NCI-H1694 treated with DMSO at 0.1 percent for 48 hours (cell line): ENCODE results near the gene RPGR.

Experiments used
- DNase-seq: peaks from one replicate; lab custom pipeline; 2025; lab: John Stamatoyannopoulos, UW

Gene RPGR

DNA sequence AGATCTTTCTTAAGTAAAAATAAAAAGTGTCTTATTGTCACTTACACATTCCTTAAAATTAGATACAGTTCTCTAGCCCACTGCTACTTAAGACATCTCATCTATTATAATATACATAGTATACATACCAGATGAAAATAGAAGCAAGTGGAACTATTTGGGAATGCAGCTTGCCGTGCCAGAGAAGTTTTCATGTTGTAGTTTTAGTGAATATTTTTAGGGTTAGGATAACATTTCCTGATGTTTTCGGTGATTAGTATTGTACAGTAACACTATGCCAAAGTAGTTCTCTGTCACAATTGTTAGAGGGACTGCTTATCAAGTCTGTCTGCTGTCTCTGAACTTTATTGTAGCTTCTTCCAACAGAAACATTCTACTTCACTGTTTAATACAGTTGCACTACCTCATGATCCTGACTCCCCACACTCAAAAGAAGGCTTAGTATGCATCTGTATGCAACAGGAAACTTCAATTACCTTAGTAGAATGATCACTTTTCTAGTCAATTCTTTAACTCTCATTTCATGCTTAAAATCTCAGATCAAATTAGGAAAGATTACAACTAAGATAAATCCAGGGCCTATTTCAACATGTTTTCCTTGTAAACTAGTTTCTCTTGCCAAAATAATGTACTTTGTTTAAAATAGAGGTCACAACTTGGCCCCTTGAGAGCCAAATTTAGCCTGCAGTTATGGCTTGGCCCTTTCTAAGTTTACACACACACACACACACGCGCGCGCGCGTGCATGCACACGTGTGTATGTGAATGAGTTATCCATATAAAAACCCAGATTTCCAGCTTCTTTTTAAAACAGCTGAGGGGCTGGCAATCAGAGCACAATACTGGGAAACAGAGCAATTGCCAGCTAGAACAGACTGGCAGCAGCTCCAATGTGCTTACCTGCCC, 64.3 kb downstream of the RPGR start:
- DNase-seq: no peak

DNA sequence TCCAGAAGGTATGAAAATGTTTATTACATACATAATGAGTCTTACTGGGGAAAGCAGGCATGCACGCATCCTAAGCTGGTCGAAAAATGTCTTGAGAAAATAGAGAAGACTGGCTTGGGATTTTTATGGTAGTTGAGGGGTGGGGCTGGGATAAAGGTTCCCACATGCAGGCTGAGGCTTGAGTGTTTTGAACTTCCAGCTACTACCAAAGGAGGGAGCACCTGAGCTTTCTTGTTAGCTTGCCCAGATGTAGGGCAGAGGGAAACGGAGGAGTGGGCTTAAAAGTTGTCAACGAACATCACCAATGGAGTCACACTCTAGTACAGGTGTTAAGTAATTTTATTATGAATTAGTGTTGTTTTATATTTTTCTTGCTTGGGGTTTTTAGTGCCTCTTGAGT, 67.1 kb downstream of the RPGR start:
- DNase-seq: peak; percentile 20

DNA sequence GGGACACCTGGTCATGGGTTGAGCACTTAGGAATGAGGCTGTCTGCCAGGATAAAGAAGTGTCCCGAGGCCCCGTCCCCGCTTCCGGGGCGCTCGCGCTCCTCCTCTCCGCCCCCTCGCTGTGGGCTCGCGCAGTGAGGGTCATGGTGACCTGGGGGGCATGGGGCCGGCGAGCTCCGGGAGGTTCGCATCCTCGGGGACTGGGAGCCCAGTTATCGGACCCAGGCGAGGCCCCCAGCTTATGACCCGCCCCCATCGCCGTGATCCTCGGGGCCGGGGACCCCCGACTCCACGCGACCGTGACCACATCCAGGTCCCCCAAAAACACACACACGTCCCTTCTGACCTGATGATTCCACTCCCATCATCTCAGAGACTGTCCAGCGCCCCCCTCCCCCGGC, 71.3 kb downstream of the RPGR start:
- no peak for DNase-seq

DNA sequence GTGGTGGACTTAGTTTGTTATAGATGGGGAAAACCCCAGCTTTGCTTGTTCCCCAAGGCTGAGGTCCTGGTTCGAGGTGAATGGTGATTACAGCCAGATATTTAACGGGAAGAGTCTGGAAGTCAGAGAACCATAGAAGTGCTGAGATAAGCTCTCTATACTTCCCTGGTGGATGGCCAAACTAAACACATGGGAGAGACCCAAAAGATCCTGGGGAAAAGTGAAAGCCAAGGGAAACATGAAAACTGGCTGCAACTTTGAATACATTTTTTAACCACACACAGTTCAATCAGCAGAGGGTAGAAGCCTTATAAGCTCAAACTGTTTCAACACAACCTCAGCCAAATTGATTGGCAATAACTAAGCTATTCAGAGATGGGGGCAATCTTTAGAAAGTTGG, 77.3 kb downstream of the RPGR start:
- DNase-seq: no peak

DNA sequence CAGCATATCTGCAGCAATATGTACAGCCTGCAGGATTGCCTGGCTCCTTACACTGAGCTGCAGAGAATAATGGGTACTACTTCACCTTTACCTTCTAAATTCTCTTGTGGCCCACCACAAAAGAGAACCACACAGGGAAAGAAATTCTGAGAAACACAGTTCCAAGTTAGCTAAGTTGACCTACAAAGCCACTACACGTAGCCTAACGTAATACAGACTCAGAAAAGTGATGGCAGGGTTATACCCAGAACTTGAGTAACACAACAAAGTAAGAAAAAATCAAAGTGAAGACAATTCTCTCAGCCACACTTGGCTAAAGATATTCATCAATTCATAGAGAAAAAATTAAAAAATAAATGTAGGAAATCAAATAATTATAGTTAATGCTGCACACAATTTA, 80.3 kb downstream of the RPGR start:
- DNase-seq: no peak

DNA sequence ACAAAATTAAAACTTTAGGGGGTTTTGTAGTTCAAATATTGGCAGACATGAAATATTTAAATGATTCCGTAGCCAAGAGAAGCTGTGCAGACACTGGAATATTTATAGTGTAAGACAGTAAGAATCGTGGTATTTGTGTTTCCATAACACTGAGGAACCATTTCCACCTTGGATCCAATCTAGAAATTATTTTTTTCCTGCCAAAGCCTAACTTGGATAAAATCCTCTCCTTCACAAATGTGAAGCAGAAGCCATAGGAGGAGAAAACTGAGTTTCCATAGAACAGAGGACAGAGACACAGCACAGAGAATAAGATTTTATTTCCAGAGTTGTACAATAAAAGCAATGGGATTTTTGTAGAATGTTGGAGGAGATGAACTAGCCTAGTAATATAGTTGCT, 86.8 kb downstream of the RPGR start:
- DNase-seq: no peak

DNA sequence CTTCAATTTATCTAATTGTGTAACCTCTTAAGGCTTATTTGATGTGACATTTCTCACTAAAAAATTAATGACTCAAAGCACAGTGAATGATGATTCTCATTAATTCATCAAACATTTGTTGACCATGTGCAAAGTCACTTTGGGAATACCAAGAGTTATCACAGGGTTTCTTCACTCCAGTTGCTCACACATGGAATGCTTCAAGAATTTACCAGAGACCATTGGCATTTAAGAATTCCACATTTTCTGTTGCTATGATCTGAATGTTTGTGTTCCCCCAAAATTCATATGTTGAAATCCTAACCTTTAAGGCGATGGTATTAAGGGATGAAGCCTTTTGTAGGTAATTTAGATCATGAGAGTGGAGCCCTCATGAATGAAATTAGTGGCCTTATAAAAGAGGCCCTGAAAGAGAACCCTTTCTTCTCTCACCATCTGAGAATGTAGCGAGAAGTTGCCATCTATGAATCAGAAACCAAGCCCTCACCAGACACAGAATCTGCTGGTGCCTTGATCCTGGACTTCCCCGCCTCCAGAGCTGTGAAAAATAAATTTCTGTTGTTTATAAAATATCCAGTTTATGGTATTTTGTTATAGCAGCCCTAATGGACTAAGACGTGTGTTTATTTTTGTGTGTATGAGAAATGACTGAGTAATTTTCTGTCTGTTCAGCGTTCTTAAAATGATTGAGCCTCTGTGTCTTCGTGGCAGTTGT, 90.3 kb downstream of the RPGR start:
- no peak for DNase-seq

DNA sequence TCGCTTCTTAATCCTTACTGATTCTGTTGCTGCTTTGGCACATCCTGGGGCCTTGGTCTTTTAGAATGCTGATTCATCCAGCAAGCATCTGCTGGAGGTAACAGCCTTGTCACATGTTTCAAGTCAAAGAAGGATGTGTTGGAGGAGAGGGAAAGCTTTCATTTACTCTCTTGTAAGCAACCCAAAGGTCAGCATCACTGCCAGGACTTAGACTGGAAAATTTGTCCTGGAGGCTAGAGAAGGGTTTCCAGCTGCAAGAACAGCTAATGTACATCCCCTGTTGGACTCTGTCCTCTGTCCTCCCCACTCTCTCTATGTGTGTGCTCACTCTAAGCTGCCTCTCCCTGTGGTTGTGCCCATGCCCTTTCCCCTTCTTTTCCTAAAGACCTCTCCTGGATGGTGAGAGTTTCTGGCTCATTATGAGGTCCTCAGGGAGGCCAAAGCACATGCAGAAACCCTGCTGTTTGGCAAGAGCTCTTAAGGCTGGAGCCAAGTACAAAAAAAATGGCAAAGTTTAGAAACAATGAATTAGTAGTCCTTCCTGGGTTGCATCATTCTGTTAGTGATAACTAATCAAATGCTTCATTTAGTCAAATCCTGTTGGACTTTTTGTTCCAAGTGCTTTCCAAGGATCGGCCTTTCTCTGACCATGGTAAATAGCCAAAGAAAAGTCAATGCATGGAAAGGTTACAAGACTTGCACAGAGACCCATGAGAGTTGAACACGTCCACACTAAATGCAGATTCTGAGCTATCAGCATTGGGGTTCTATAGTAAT, 93.2 kb downstream of the RPGR start:
- DNase-seq: no peak

DNA sequence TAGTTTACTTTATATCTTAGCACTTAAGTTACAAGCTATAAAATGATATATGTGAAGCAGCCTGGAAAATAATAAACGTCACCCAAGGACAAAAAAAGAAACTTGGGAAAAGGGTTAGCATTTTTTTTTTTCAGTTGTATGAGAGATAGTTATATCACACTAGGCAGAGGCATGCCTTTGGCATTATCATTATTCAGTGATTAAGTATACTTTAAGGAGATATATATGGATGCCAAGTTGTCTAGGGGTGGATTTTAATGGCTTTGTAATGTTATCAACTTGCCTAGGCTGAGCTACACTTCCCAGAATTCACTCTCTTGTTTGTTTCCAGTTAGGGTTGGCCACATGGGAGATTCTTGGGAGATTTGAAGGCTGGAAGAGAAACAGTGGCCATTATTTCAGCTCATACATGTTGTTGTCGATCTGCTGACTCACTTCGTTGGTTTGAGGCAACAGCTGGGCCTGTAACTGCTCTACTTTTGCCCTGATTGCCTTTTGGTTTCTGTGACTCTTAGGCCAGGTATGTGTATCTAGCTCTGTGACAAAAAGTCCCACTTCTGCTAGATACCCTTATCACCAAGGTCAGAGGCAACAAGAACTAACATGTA, 95.1 kb downstream of the RPGR start:
- no peak for DNase-seq

DNA sequence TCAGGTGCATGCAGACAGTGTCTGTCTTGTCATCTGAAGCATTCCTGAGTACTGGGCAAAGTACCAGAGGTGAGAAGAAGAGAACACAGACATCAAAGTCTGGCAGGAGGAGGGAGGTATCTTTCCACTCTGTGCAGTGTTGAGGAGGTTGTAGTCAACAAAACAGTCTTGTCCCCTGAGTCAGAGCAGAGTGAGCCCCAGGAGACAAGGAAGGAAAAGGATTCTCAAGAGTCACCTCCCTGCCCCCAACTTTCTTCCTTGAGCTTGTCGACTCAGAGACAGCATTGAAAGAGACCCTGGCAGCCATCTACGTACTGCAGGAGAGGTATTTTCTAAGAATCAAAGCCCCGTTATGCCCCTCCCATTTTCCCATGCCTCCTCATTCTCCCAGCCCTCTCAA, 102.2 kb downstream of the RPGR start:
- DNase-seq: no peak

DNA sequence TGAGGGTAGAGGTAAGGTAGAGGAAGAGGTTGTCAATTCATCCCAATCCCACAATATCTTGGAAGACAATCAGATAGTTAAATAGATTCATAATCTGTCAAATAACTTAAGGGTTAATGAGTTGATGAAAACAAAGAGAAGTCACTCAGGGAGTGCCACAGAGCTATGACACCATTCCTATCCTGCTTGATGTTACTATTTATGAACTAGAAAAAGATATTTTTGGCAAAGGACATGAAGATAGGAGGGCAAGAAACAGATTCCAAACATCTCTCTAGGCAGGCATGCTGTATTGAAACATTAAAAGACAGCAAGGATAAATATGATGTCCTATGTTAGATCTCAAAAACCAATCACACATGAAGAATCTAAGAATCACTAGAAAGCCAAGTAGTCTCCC, 103.1 kb downstream of the RPGR start:
- no peak for DNase-seq

DNA sequence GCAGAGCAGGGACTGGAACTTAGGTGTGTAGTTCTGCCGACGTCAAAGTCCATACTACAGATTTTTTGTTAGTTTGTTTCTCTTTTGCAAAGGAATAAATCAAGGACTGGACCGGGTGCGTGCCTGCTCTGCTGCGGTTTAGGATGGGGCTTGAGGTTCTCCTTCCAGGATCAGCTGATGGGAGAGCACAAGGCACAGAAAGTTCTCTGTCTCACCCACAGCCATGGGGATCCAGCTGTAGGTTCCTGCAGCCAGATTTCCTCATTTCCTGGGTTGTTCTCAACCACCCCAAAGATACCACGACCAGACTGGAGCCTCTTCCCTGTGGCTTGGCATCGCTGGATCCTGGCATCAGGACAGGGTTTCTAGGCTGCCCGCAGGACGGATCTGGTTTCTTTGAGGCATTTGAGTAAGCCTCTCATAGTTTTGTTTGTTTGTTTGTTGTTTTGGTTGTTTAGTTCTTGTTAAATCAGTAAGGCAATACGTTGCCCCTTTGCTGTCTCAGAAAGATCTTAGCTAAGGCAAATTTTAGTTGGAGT, 105.8 kb downstream of the RPGR start:
- no peak for DNase-seq

DNA sequence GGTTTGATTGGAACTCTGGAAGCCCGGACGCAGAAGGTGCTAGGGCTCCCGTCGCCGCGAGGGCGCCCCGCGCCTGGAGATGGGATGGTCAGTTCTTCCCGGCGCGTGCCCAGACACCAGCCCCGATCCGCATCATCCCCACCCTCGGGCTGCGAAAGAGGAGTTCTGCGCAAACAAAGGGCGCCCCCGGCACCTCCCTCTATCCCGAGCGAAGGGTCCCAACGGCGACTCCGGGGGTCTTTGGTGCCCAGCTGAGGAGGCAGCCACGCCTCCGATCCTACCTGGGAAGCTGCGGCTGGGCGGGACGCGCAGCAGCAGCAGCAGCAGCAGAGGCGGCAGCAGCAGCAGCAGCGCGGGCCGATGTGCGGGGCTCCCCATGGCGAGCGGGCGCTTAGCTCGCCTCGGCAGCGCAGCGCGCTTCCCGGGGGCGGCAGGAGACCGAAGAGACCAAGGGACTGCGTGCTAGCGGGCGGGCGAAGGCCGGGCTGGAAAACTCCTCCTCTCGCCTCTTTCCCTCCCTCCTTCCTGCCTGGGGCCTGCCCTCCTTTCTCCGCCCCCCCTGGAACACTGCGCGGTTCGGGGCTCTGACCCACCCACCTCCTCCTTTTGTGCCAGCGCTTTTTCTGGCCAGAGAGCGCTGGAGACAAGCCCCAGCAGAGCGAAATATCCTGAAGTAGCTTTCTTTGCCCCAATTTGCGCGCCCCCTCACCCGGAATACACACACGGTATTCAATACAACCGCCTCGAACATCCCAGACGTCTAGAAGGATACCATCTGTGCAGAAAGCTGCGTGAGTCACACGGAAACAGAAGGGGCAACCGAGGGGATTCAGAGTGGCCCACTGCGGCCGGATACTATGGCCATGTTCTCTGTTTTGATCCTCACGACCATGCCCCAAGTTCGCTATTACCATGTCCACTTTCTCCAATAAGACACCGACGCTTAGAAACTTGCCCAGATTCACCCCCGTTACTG, 106.6 kb downstream of the RPGR start, which contains the start of gene SRPX:
TSS of gene SRPX (minus strand) at position 457 of the 976 bp plus-strand sequence. CDS start at position 378, 79 bp downstream.
- peak; percentile 1 for DNase-seq

DNA sequence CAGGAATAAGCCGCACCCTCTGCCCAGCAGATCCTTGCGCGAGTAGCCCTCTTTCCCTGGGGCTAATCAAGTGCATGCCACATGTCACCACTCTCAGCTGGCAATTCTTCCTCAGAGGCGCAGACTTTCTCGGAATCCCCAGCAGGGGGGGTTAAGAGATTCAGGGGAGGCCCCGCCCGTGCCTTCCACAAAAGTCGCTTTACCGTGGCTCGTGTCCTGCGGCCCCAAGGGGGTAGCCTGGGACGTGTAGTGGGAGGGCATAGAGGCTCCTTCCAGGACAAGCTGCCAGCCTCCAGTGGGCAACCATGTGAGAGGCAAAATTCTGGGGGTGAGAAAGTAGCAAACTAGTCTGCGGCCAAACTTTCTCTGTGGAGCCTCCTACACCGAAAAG, 107.3 kb downstream of the RPGR start:
- peak; percentile 34 for DNase-seq
